ENCODE data around the gene BRSK2.

Gene BRSK2

DNA sequence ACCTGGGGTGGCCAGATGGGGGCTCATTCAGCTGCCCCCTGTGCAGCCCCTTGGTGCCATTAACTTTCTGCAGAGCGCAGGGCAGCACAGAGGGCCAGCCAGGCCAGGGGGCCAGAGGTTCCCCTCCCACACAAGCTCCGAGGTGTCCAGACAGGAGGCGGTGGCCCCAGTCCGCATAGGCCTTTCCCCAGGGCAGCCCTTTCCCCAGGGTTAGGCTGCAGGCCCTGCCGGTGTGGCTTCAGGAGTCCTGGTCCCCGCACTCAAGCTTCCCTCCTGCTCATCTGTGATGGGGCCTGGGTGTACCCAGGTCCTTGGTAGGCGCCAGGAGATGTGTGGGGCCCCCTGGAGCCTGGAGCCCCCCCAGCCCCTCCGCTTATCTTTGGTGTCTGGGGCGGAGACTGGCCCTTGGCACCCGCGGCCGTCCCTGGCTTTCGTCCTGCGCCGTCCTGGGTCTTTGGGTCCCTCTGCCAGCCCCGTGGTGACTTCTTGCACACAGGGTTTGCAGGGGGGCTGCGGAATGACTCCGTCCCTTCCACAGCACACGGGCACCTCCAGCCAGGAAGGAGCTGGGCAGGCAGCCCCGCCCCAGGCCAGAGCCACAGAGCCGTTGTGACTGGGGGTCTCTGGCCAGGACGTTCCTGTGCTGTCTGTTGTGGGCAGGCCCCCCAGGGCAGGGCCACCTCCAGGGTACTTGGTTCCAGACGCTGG is 8.9 kb downstream of the BRSK2 start:
- TF ChIP-seq, protein P1, sequence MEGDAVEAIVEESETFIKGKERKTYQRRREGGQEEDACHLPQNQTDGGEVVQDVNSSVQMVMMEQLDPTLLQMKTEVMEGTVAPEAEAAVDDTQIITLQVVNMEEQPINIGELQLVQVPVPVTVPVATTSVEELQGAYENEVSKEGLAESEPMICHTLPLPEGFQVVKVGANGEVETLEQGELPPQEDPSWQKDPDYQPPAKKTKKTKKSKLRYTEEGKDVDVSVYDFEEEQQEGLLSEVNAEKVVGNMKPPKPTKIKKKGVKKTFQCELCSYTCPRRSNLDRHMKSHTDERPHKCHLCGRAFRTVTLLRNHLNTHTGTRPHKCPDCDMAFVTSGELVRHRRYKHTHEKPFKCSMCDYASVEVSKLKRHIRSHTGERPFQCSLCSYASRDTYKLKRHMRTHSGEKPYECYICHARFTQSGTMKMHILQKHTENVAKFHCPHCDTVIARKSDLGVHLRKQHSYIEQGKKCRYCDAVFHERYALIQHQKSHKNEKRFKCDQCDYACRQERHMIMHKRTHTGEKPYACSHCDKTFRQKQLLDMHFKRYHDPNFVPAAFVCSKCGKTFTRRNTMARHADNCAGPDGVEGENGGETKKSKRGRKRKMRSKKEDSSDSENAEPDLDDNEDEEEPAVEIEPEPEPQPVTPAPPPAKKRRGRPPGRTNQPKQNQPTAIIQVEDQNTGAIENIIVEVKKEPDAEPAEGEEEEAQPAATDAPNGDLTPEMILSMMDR (IDR thresholded peaks at IDR 0.05; ENCODE audit: low read length, missing control alignments), result no peak
- no peak for DNase-seq (ENCODE audit: low read depth)
- H3K4me3 ChIP-seq (replicated peaks; ENCODE audit: low read depth, low read length), result no peak overlapping the region

DNA sequence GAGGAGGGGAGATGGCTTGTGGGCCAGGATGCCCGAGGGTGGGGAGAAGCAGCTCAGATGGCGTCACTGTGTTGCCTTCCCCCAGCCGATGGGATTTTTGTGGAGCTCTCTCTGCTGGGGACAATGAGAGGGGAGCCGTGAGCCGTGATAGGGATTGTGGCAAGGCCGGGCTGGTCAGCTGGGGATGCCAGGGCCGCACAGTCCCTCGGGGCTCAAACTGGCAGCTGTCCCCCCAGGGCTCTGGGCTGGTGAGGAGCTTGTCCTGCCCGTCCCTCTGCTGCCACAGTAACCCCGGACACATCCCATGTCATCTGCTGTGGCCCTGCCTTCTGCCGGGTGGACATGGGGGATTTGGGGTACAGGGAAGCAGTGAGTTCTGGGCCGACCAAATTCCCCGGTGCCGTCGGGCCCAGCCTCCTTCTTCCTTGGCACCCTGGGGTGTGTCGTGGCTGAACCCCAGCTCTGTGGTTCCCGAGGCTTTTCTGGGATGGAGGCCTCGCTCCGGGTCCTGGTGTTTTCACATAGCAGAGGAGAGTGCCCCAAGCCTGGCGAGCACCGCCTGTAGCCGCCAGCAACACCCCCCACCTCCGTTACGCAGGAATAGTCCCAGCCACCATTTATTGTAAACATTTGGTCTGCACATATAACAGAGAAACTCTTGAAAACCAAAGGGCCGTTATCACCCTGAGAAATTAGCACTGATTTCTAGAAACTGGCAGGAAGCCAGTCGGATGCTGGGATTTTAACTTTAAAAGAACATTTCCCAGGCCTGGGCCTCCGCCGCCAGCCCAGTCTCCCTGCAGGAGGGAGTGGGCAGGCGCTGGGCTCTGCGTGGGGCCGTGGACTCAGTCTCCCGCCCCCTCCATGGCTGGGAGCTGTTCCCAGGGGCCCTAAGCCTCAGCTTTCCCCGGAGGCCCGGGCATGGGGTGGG is 9.9 kb downstream of the BRSK2 start:
- no peak overlapping the region for H3K4me3 ChIP-seq (replicated peaks; ENCODE audit: low read depth, low read length)
- DNase-seq (ENCODE audit: low read depth), result no peak
- TF ChIP-seq, protein P1 (IDR thresholded peaks at IDR 0.05; ENCODE audit: low read length, missing control alignments), result no peak

DNA sequence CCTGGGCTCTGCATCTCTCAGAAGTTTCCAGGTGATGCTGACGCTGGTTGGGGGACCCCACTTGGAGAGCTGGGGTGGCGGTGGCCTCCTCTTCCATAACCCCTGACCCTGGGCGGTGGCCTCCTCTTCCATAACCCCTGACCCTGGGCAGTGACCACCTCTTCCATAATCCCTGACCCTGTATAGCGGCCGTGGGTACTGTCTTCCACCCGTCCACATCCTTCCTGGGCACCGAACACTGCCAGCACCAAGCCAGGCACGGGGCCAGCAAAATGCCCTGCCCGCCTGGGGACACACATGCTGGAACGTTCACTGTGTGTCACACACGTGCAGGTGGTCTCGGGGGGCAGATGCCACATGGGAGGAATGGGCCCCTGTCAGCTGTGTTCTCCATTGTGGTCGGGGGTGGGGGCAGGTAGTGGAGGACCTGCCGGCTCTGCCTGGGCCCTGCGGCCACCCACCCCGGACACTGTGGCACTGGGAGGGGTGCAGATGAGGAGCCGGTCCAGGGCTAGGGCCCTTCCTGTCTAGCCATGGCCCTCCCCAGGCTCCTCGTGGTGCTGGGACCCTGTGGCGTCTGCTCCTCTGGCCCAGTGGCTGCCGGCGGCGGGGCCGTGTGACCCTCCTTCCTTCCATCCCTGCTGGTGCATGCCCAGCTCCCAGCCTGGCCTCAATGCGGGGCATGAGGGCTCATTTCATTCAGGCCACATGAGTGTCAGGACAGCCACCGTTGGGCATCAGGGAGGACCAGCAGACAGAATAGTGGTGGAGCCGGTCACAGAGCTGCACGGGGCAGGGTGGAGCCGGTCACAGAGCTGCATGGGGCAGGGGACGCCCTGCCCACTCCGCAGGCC is 10.8 kb downstream of the BRSK2 start:
- H3K4me3 ChIP-seq (replicated peaks; ENCODE audit: low read depth, low read length), result no peak overlapping the region
- TF ChIP-seq, protein P1 (IDR thresholded peaks at IDR 0.05; ENCODE audit: low read length, missing control alignments), result no peak
- no peak for DNase-seq (ENCODE audit: low read depth)

DNA sequence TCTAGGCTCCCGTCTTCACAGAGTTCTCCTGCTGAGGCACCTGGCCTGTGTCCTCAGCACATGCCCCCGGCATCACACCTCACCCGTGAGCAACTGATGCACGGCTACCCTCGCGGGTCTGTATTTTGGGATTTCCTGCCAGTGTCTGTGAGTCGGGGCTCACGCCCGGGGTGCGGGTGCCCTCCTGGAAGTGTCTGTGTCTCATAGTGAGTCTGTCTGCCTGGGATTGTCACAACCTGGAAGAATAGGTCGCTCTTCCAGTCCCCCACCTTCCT is 11.4 kb downstream of the BRSK2 start:
- TF ChIP-seq, protein P1 (IDR thresholded peaks at IDR 0.05; ENCODE audit: low read length, missing control alignments), result no peak
- no peak for DNase-seq (ENCODE audit: low read depth)
- no peak overlapping the region for H3K4me3 ChIP-seq (replicated peaks; ENCODE audit: low read depth, low read length)

DNA sequence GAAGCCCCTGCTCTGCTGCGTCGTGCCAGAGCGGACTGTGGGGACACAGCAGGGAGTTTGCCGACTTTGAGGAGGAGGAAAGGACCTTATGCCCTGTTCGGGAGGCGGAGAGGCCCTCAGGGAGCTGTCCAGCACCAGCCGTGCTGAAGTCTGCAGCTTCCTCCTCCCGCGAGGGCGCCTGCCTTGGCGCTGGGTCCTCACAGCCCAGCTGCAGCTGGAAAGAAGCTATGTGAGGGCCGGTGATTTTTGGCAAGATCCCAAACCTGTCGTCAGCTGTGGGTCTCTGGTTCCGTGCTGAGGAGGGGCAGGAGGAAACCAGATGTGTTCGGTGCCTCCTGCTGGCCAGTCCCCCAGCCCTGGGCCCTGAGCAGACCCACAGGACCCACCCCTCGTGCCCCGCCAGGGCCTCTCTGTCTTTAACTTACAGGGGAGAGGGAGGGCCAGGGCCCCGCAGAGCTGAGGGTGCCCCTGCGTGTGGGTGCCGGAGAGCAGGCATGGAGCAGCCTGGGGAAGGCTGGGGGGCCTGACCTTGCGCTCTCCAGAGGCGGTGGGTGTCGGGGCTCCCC is 12.0 kb downstream of the BRSK2 start:
- peak; percentile 68 for DNase-seq (ENCODE audit: low read depth)
- H3K4me3 ChIP-seq (replicated peaks; ENCODE audit: low read depth, low read length), result no peak overlapping the region
- TF ChIP-seq, protein P1 (IDR thresholded peaks at IDR 0.05; ENCODE audit: low read length, missing control alignments), result no peak

DNA sequence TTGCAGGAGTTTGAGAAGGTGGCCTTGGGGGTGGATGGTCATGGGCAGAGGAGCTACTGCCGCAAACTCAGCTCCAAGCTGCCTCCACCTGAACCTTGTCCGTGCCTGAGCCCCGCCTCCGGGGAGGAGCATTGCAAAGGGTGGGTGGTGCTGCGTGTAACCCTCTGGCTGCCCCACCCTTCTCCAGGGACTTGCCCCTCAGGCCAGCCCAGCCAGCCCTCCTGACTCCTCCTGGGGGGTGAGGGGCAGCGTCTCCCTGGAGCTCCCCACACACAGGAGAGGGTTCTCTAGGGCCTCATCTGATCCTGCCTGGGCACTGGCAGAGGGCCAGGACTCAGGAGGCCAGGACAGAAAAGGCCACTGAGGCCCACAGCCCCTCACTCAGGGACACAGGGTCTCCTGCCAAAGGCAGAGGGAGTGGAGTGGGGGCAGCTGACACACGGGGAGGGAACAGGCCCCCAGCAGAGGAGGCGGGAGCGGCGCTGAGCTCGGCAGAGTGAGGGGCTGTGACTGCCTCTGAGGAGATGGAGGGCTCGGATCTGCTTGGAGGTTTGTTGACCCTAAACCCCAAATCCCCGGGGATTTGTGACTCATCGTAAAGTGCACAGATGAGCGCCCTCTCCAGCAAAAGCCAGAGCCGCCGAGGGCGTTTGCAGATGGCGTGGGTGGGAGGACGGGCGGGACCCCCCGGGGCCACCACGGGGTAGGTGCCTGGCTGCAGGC is 12.8 kb downstream of the BRSK2 start:
- no peak for DNase-seq (ENCODE audit: low read depth)
- TF ChIP-seq, protein P1 (IDR thresholded peaks at IDR 0.05; ENCODE audit: low read length, missing control alignments), result no peak
- H3K4me3 ChIP-seq (replicated peaks; ENCODE audit: low read depth, low read length), result no peak overlapping the region

Measured in fibroblast of pulmonary artery (primary cell).